Neural cell (in vitro differentiated cells): ENCODE results near the gene POLDIP3. TPM values are rescaled to one million over a fixed set of nuclear protein-coding genes. Genes with fewer than 3 reads are reported as not detected.

Experiments used
- H2AFZ ChIP-seq: fragments of 200-600, 300-800 bp; sonication (generic), shearing (Covaris generic); 2 replicates; pipeline ENCODE4 v1.6.0; 2014; ENCODE audit warnings: low read depth, mild to moderate bottlenecking, antibody characterized with exemption, low read length, moderate library complexity
- H3F3A ChIP-seq: fragments of 200-600 bp; shearing (Covaris generic); 2 replicates; pipeline ENCODE4 v1.6.1; 2016; ENCODE audit warnings: mild to moderate bottlenecking, moderate library complexity, mixed read lengths, antibody characterized with exemption, low read length; ENCODE audit not compliant: insufficient read depth, poor library complexity, severe bottlenecking
- H3K27ac ChIP-seq: fragments of 200-600, 300-800 bp; sonication (generic), shearing (Covaris generic); 2 replicates; pipeline ENCODE4 v1.5.1; 2014; ENCODE audit warnings: mild to moderate bottlenecking, low read length, moderate library complexity
- H3K27me3 ChIP-seq: fragments of 300-800, 200-600 bp; sonication (generic), shearing (Covaris generic); 2 replicates; pipeline ENCODE4 v1.6.0; 2014; ENCODE audit warnings: mild to moderate bottlenecking, low read depth, low read length, moderate library complexity; ENCODE audit not compliant: insufficient read depth
- H3K36me3 ChIP-seq: fragments of 300-800, 200-600 bp; sonication (generic), shearing (Covaris generic); 2 replicates; pipeline ENCODE4 v1.5.1; 2014; ENCODE audit warnings: mild to moderate bottlenecking, antibody characterized with exemption, low read length, moderate library complexity; ENCODE audit not compliant: insufficient read depth
- H3K4me2 ChIP-seq: fragments of 300-800, 200-600 bp; sonication (generic), shearing (Covaris generic); 2 replicates; pipeline ENCODE4 v1.6.0; 2014; ENCODE audit warnings: mild to moderate bottlenecking, low read length
- H3K4me3 ChIP-seq: fragments of 300-800, 200-600 bp; sonication (generic), shearing (Covaris generic); 2 replicates; pipeline ENCODE4 v1.5.1; 2014; ENCODE audit warnings: mild to moderate bottlenecking, low read length, moderate library complexity
- H3K79me2 ChIP-seq: fragments of 200-600 bp; shearing (Covaris generic); replicated peaks from 2 replicates; pipeline ENCODE4 v1.6.0; 2014; ENCODE audit warnings: mild to moderate bottlenecking, low read length, moderate library complexity; ENCODE audit not compliant: insufficient read depth
- H3K9ac ChIP-seq: fragments of 300-800, 200-600 bp; sonication (generic), shearing (Covaris generic); 2 replicates; pipeline ENCODE4 v1.6.1; 2016; ENCODE audit warnings: mild to moderate bottlenecking, low read length, mixed read lengths
- H3K9me2 ChIP-seq: fragments of 200-600 bp; shearing (Covaris generic); 2 replicates; pipeline ENCODE4 v1.6.1; 2016; ENCODE audit warnings: mild to moderate bottlenecking, low read length, mixed read lengths; ENCODE audit not compliant: insufficient read depth
- H3K9me3 ChIP-seq: fragments of 200-600, 300-800 bp; sonication (generic), shearing (Covaris generic); 2 replicates; pipeline ENCODE4 v1.6.1; 2016; ENCODE audit warnings: mild to moderate bottlenecking, mixed run types, low read length, moderate library complexity, mixed read lengths
- H4K20me1 ChIP-seq: fragments of 200-600 bp; shearing (Covaris generic); 2 replicates; pipeline ENCODE4 v1.6.1; 2016; ENCODE audit warnings: mild to moderate bottlenecking, mixed run types; ENCODE audit not compliant: insufficient read depth
- CTCF ChIP-seq: fragments of 450-650 bp; IDR thresholded peaks from 2 replicates; pipeline ENCODE4 v1.5.1; 2014; ENCODE audit warnings: antibody characterized with exemption, mild to moderate bottlenecking, moderate library complexity; ENCODE audit not compliant: poor library complexity, severe bottlenecking
- EP300 ChIP-seq: fragments of 450-650 bp; conservative IDR thresholded peaks from 2 replicates; pipeline ENCODE4 v1.6.1; 2014; ENCODE audit warnings: antibody characterized with exemption, mild to moderate bottlenecking, moderate library complexity; ENCODE audit not compliant: poor library complexity, severe bottlenecking
- EZH2 ChIP-seq: fragments of 200-600, 300-800 bp; shearing (Covaris generic), sonication (generic); IDR thresholded peaks from 2 replicates; pipeline ENCODE4 v1.6.1; 2014; ENCODE audit warnings: antibody characterized with exemption, low read length, borderline replicate concordance, mild to moderate bottlenecking; ENCODE audit not compliant: insufficient read depth, poor library complexity, severe bottlenecking
- MXI1 ChIP-seq: fragments of 450-650 bp; conservative IDR thresholded peaks from 2 replicates; pipeline ENCODE4 v1.6.1; 2014; ENCODE audit warnings: antibody characterized with exemption, mild to moderate bottlenecking; ENCODE audit not compliant: poor library complexity, severe bottlenecking
- POLR2AphosphoS5 ChIP-seq: IDR thresholded peaks from 2 replicates; pipeline ENCODE4 v1.6.1; 2012
- RAD21 ChIP-seq: fragments of 450-650 bp; conservative IDR thresholded peaks from 2 replicates; pipeline ENCODE4 v1.6.1; 2014; ENCODE audit warnings: antibody characterized with exemption, mild to moderate bottlenecking, moderate library complexity
- REST ChIP-seq: IDR thresholded peaks from 2 replicates; pipeline ENCODE4 v1.6.1; 2012; ENCODE audit warnings: borderline replicate concordance
- SMC3 ChIP-seq: fragments of 450-650 bp; conservative IDR thresholded peaks from 2 replicates; pipeline ENCODE4 v1.6.1; 2014; ENCODE audit warnings: antibody characterized with exemption, mild to moderate bottlenecking, moderate library complexity; ENCODE audit not compliant: poor library complexity
- TAF1 ChIP-seq: IDR thresholded peaks from 2 replicates; pipeline ENCODE4 v1.6.1; 2012; ENCODE audit warnings: low read depth
- polyA plus RNA-seq: library from polyadenylated mRNA; depleted of rRNA; stranded (reverse); fragments of >200 nt; gene quantifications from 2 replicates; pipeline ENCODE4 v1.2.3, GENCODE V29; 2014

The POLDIP3 gene
- polyA plus RNA-seq, 1 donor from 2014 or later: 56.9 TPM

- Histone ChIP-seq H3K27me3 (no peaks in the 10 kb centered on the region), H3K9me3 (no peaks in the 10 kb centered on the region), H3K4me2 (no peak overlapping the region), H4K20me1 (no peaks in the 10 kb centered on the region), H3K36me3 (no peaks in the 10 kb centered on the region), H3K9ac (no peak overlapping the region), H3F3A (no peaks in the 10 kb centered on the region), H3K27ac (no peak overlapping the region), H3K9me2 (no peaks in the 10 kb centered on the region), H2AFZ (no peak overlapping the region), H3K79me2 (peaks cover 2% of the 10 kb centered on the region), H3K4me3 (no peak overlapping the region)
- no peak for TF ChIP-seq MXI1
Measured at GRCh38 chr22:42637555-42637954, 22.9 kb upstream of the POLDIP3 start.

- Histone ChIP-seq H3K9ac (no peak overlapping the region), H3K27me3 (no peaks in the 10 kb centered on the region), H3K27ac (no peak overlapping the region), H3K9me2 (no peaks in the 10 kb centered on the region), H2AFZ (no peak overlapping the region), H3K4me2 (no peak overlapping the region), H4K20me1 (no peaks in the 10 kb centered on the region), H3K9me3 (no peaks in the 10 kb centered on the region), H3K4me3 (no peak overlapping the region), H3K36me3 (no peaks in the 10 kb centered on the region), H3K79me2 (no peaks in the 10 kb centered on the region), H3F3A (no peaks in the 10 kb centered on the region)
- TF ChIP-seq CTCF (no peak), RAD21 (no peak), TAF1 (no peak), POLR2AphosphoS5 (no peak), REST (no peak)
Measured at GRCh38 chr22:42636506-42636905, 21.8 kb upstream of the POLDIP3 start.

GRCh38 chr22:42635531-42635930 is 20.8 kb upstream of the POLDIP3 start:
- H3K9me3 ChIP-seq: no peaks in the 10 kb centered on the region
- H4K20me1 ChIP-seq: no peaks in the 10 kb centered on the region
- no peaks in the 10 kb centered on the region for H3K9me2 ChIP-seq
- H3K79me2 ChIP-seq: no peaks in the 10 kb centered on the region
- H3K27ac ChIP-seq: no peak overlapping the region
- H3K36me3 ChIP-seq: no peaks in the 10 kb centered on the region
- H3F3A ChIP-seq: no peaks in the 10 kb centered on the region
- no peak overlapping the region for H3K4me2 ChIP-seq
- H3K27me3 ChIP-seq: no peaks in the 10 kb centered on the region
- H3K4me3 ChIP-seq: no peak overlapping the region
- H3K9ac ChIP-seq: no peak overlapping the region
- no peak for TF ChIP-seq RAD21
- no peak for TF ChIP-seq EZH2
- no peak for TF ChIP-seq SMC3
- TF ChIP-seq CTCF: no peak
- TF ChIP-seq POLR2AphosphoS5: no peak
- no peak for TF ChIP-seq EP300
- TF ChIP-seq REST: no peak
- TF ChIP-seq MXI1: no peak
- TF ChIP-seq TAF1: no peak
- no peak overlapping the region for H2AFZ ChIP-seq
